K562 treated with DMSO at 1 percent for 24 hours (cell line): Measurements from ENCODE around the gene DEFB128. TPM values are rescaled to one million over a fixed set of nuclear protein-coding genes. Genes with fewer than 3 reads are reported as not detected.

Experiments used
- total RNA-seq: library from RNA; unstranded; fragments of 300-600 nt; gene quantifications from 2 replicates; pipeline ENCODE4 v1.2.3, GENCODE V29; 2022; ENCODE audit warnings: low read depth; ENCODE audit not compliant: insufficient read depth

Gene DEFB128
- total RNA-seq = not detected in 2 replicates

DNA sequence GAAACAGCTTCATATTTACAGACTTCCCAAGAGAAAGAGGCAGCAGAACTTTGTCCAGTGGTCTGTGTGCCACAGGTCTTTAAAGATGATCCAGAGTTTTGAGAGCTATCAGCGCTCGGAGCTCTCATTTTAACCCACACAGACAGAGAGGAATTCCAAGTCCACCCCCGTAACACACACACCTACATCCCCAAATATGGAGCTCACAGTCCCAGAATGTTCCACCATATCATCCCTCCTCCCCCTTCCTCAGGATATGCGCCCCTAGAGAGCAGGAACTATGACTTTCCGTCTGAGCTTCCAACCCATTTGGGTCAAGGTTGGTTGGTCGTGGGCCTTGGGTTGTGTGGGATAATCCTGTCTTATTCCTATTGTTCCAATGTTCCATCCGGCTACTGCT is at the start of gene DEFB128:
Gene DEFB128 (minus strand): TSS at position 101 of the 400 bp plus-strand sequence. CDS start 88 bp downstream, at position 13.

DNA sequence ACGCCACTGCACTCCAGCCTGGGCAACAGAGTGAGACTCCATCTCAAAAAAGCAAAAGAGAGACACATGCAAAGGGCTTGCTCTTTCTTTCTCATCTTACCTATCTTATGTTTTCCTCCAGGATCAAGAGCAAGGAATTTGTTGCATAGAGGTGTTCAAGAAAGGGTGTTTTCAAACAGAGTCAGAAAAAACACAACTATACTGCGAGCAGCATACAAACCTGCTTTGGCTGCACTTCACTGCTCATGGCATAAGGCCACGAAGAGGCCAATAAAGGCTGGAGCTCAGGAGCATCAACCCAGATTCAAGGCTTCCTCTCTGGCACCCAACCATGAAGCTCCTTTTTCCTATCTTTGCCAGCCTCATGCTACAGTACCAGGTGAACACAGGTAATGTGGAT is 37.4 kb upstream of the DEFB128 start, which contains the start of gene DEFB129:
Gene DEFB129 (plus strand): TSS at position 301 of the 400 bp plus-strand sequence. CDS start 31 bp downstream, at position 332.

DNA sequence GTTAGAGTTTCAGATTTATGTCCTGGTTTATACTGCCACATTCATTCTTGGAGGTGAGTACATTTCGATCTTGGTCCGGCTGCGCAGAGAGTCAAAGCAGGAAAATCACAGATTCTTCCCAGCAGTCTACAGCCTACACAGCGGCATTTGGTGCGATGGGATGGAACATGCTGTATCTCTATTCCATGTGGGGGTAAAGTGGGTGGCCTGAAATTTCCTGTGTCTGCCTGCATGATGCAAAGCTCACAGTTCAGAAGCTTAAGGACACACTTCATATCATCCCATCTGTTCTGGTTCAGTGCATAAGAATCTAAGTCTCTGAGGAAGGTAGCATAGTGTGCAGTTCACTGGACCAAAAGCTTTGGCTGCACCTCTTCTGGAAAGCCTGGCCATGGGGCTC is 32.4 kb downstream of the DEFB128 start, which contains the start of gene DEFB127:
Gene DEFB127 (plus strand): TSS at position 301 of the 400 bp plus-strand sequence. CDS start 91 bp downstream, at position 392.

DNA sequence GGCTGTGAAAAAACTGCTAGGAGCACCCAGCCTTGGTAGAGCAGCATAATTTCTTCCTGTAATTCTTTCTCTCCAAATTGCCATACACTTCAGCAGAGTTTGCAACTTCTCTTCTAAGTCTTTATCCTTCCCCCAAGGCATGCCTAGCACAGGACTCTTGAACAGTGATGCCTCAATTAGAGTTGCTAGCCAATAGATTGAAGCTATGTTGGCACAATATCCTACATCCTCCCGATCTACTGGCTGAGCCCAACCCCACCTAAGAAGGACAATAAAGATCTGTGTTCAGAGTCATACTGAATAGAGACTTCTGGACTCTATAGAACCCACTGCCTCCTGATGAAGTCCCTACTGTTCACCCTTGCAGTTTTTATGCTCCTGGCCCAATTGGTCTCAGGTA is 47.2 kb downstream of the DEFB128 start, which contains the start of gene DEFB126:
Gene DEFB126 (plus strand): TSS at position 301 of the 400 bp plus-strand sequence. CDS start 39 bp downstream, at position 340.

Other genes with a start within 250 kb of the DEFB128 start
- not detected in 2 replicates for gene DEFB125, start 102.0 kb downstream of the DEFB128 start, total RNA-seq
- gene DEFB126, start 47.1 kb downstream of the DEFB128 start, total RNA-seq = not detected in 2 replicates
- not detected in 2 replicates for gene DEFB127, start 32.3 kb downstream of the DEFB128 start, total RNA-seq
- not detected in 2 replicates for gene DEFB129, start 37.5 kb upstream of the DEFB128 start, total RNA-seq
- not detected in 2 replicates for gene DEFB132, start 68.0 kb upstream of the DEFB128 start, total RNA-seq
- 3.5 and 4.7 TPM in 2 replicates for gene C20orf96, start 101.0 kb upstream of the DEFB128 start, total RNA-seq
- gene ZCCHC3, start 107.9 kb upstream of the DEFB128 start, total RNA-seq = 29.1 and 33.2 TPM in 2 replicates
- 23.9 and 25.0 TPM in 2 replicates for gene SOX12, start 135.8 kb upstream of the DEFB128 start, total RNA-seq
- 33.3 and 36.0 TPM in 2 replicates for gene NRSN2, start 157.4 kb upstream of the DEFB128 start, total RNA-seq
- 306 and 374 TPM in 2 replicates for gene TRIB3, start 191.0 kb upstream of the DEFB128 start, total RNA-seq
- 133 and 157 TPM in 2 replicates for gene RBCK1, start 218.6 kb upstream of the DEFB128 start, total RNA-seq